Measurements from ENCODE around the gene ATP6V1G3.

The ATP6V1G3 gene

DNA sequence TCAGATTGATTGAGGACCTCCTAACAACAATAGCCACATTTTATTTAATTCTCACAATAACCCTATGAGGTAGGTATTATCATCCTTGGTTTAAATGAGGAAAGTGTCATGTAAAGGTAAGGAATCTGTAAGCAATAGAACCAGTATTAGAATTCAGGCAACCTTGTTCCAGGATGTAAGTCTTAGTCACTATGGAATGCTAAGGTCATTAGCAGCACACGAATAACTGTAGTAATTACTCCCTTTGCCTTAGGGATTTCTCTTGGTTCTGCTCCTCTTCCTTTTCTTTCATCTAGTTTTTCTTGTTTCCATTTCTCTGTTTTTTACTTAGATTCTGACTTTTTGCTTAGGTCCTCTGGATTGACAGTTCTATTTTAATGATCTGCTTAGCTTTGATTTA is 23.1 kb upstream of the ATP6V1G3 start:
- H3K27me3 ChIP-seq (replicated peaks; ENCODE audit: insufficient read depth, low read length) = no peaks in the 10 kb centered on the region
- TF ChIP-seq EZH2 (optimal IDR thresholded peaks at IDR 0.05; ENCODE audit: low read depth, low read length) (no peak), EZH2phosphoT487 (IDR thresholded peaks at IDR 0.05; ENCODE audit: low read length) (no peak)
- TF ChIP-seq, protein P1, sequence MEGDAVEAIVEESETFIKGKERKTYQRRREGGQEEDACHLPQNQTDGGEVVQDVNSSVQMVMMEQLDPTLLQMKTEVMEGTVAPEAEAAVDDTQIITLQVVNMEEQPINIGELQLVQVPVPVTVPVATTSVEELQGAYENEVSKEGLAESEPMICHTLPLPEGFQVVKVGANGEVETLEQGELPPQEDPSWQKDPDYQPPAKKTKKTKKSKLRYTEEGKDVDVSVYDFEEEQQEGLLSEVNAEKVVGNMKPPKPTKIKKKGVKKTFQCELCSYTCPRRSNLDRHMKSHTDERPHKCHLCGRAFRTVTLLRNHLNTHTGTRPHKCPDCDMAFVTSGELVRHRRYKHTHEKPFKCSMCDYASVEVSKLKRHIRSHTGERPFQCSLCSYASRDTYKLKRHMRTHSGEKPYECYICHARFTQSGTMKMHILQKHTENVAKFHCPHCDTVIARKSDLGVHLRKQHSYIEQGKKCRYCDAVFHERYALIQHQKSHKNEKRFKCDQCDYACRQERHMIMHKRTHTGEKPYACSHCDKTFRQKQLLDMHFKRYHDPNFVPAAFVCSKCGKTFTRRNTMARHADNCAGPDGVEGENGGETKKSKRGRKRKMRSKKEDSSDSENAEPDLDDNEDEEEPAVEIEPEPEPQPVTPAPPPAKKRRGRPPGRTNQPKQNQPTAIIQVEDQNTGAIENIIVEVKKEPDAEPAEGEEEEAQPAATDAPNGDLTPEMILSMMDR (IDR thresholded peaks at IDR 0.05; ENCODE audit: low read length) = no peak
- H3K4me2 ChIP-seq (ENCODE audit: low read depth, low read length) = no peak overlapping the region
- H3K79me2 ChIP-seq (ENCODE audit: low read length) = no peaks in the 10 kb centered on the region
- no peak for DNase-seq
- no peak overlapping the region for H3K4me3 ChIP-seq (ENCODE audit: low read length)
- no peaks in the 10 kb centered on the region for H4K20me1 ChIP-seq (ENCODE audit: insufficient read depth, low read length)
- H3K36me3 ChIP-seq (replicated peaks; ENCODE audit: insufficient read depth, low read length) = no peaks in the 10 kb centered on the region
- H3K9me2 ChIP-seq (replicated peaks; ENCODE audit: insufficient read depth, low read length) = no peaks in the 10 kb centered on the region
- H3K9me3 ChIP-seq (replicated peaks; ENCODE audit: insufficient read depth, low read length) = no peaks in the 10 kb centered on the region
- H3K4me1 ChIP-seq (ENCODE audit: low read length) = no peaks in the 10 kb centered on the region
- no peaks in the 10 kb centered on the region for H3F3A ChIP-seq (ENCODE audit: insufficient read depth, low read length)
- H3K9ac ChIP-seq (ENCODE audit: low read length) = no peak overlapping the region
- no peak overlapping the region for H3K27ac ChIP-seq (ENCODE audit: low read length)
- H2AFZ ChIP-seq (ENCODE audit: low read length) = no peak overlapping the region

DNA sequence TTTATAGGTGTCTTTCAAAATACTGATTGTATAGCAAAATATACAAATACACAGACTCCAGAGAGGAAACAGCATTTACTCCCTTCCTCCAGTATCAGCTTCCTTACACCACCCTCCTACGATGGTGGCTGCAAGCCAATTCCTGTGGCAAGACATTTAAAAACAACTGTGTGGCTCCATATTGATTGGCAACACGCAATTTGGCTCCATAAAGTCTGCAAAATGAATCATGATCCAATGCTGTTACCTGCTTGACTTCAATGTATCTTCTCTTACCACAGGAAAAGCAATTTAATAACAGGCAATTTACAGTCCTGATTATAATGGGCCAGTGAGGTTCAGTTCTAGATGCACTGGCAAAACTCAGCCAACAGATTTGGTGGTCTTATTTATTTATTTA is 19.7 kb upstream of the ATP6V1G3 start:
- Histone ChIP-seq H3K4me2 (ENCODE audit: low read depth, low read length) (no peak overlapping the region), H2AFZ (ENCODE audit: low read length) (no peak overlapping the region), H3F3A (ENCODE audit: insufficient read depth, low read length) (no peaks in the 10 kb centered on the region), H3K27ac (ENCODE audit: low read length) (no peak overlapping the region), H3K79me2 (ENCODE audit: low read length) (no peaks in the 10 kb centered on the region), H3K4me3 (ENCODE audit: low read length) (no peak overlapping the region), H3K9ac (ENCODE audit: low read length) (no peak overlapping the region), H3K9me3 (replicated peaks; ENCODE audit: insufficient read depth, low read length) (no peaks in the 10 kb centered on the region), H3K36me3 (replicated peaks; ENCODE audit: insufficient read depth, low read length) (no peaks in the 10 kb centered on the region), H3K27me3 (replicated peaks; ENCODE audit: insufficient read depth, low read length) (no peaks in the 10 kb centered on the region), H3K9me2 (replicated peaks; ENCODE audit: insufficient read depth, low read length) (no peaks in the 10 kb centered on the region), H3K4me1 (ENCODE audit: low read length) (peaks cover 17% of the 10 kb centered on the region), H4K20me1 (ENCODE audit: insufficient read depth, low read length) (no peaks in the 10 kb centered on the region)
- DNase-seq = no peak
- TF ChIP-seq EZH2 (optimal IDR thresholded peaks at IDR 0.05; ENCODE audit: low read depth, low read length) (no peak), EZH2phosphoT487 (IDR thresholded peaks at IDR 0.05; ENCODE audit: low read length) (no peak)
- TF ChIP-seq, protein P1 (IDR thresholded peaks at IDR 0.05; ENCODE audit: low read length) = no peak

DNA sequence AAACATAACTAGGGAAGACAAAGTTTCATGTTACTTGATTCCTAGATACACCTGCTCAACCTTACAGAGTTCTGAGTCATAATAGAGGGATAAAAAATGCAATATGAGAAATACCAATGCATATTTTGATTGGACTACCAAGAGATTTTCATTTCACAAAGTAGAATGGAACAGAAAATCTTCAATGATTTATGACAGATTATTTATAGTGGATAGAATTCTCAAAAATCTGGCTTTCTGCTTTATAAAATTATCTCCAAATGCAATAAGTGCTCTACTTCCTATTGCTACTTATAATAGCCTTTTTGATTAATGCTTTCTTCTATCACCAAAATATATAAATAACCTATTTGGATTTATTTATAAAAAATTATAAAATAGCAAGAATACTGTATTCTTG is 18.9 kb upstream of the ATP6V1G3 start:
- Histone ChIP-seq H3K9me2 (replicated peaks; ENCODE audit: insufficient read depth, low read length) (no peaks in the 10 kb centered on the region), H3K36me3 (replicated peaks; ENCODE audit: insufficient read depth, low read length) (no peaks in the 10 kb centered on the region), H3K27ac (ENCODE audit: low read length) (no peak overlapping the region), H3K4me1 (ENCODE audit: low read length) (peaks cover 17% of the 10 kb centered on the region), H3F3A (ENCODE audit: insufficient read depth, low read length) (no peaks in the 10 kb centered on the region), H4K20me1 (ENCODE audit: insufficient read depth, low read length) (no peaks in the 10 kb centered on the region), H3K27me3 (replicated peaks; ENCODE audit: insufficient read depth, low read length) (no peaks in the 10 kb centered on the region), H3K9ac (ENCODE audit: low read length) (no peak overlapping the region), H2AFZ (ENCODE audit: low read length) (no peak overlapping the region), H3K79me2 (ENCODE audit: low read length) (no peaks in the 10 kb centered on the region), H3K4me2 (ENCODE audit: low read depth, low read length) (no peak overlapping the region), H3K4me3 (ENCODE audit: low read length) (no peak overlapping the region), H3K9me3 (replicated peaks; ENCODE audit: insufficient read depth, low read length) (no peaks in the 10 kb centered on the region)
- DNase-seq = no peak
- TF ChIP-seq, protein P1 (IDR thresholded peaks at IDR 0.05; ENCODE audit: low read length) = no peak
- TF ChIP-seq EZH2phosphoT487 (IDR thresholded peaks at IDR 0.05; ENCODE audit: low read length) = no peak
- TF ChIP-seq EZH2 (optimal IDR thresholded peaks at IDR 0.05; ENCODE audit: low read depth, low read length) = no peak

Data from MM.1S (cell line).